Stimulated activated naive B cell treated with anti-CD40 and anti-IgM and Interleukin-4, amounts not matched to agents 10 μg/mL and 1 μg/mL and 100 μg/mL, for 72 hours (primary cell): ENCODE results near the gene SAFB.
A peak's percentile ranks its signal among the peaks of the same experiment; 100 is the strongest.
"Not testable (repeated sequence)": the region's sequence is repeated elsewhere in the genome, so short reads cannot be mapped to it uniquely, and the experiment has no call there.

ENCODE experiments used
- ATAC-seq, 2 donors: fragments of 150-1000 bp; cut with Tn5 transposase; replicated peaks; 2 replicates each; pipeline ENCODE4 v1.10.0; 2021; ENCODE audit warnings: moderate library complexity in 1 of 2
- DNase-seq: peaks from one replicate; pipeline ENCODE4 v3.0.0; 2021
- H3K27ac Mint-ChIP-seq: one replicate; pipeline ENCODE4 v1.8.0; 2022; ENCODE audit warnings: mild to moderate bottlenecking, mixed read lengths
- H3K27me3 Mint-ChIP-seq, 2 donors: one replicate each; pipeline ENCODE4 v1.8.0; 2022; ENCODE audit warnings: mixed read lengths in 2 of 2
- H3K36me3 Mint-ChIP-seq, 2 donors: one replicate each; pipeline ENCODE4 v1.8.0; 2022; ENCODE audit warnings: mixed read lengths in 2 of 2, mild to moderate bottlenecking in 1 of 2
- H3K4me1 Mint-ChIP-seq, 2 donors: one replicate each; pipeline ENCODE4 v1.8.0; 2022; ENCODE audit warnings: mixed read lengths in 2 of 2, mild to moderate bottlenecking in 1 of 2
- H3K4me3 Mint-ChIP-seq, 2 donors: one replicate each; pipeline ENCODE4 v1.8.0; 2022; ENCODE audit warnings: mild to moderate bottlenecking in 2 of 2, mixed read lengths in 2 of 2, moderate library complexity in 1 of 2
- H3K9me3 Mint-ChIP-seq, 2 donors: one replicate each; pipeline ENCODE4 v1.8.0; 2022; ENCODE audit warnings: mixed read lengths in 2 of 2, mild to moderate bottlenecking in 1 of 2

Gene SAFB

GRCh38 chr19:5684694-5685430 lies 62.0 kb downstream of the SAFB start:
- DNase-seq (no peak), ATAC-seq (no peak)
- peaks cover 26 to 30% of the 10 kb centered on the region in 2 donors for H3K4me1 Mint-ChIP-seq
- no peak overlapping the region for H3K27ac Mint-ChIP-seq
- peaks cover 4 to 8% of the 10 kb centered on the region in 2 donors for H3K9me3 Mint-ChIP-seq
- no peak overlapping the region for H3K4me3 Mint-ChIP-seq
- peaks cover 0 to 4% of the 10 kb centered on the region in 2 donors for H3K36me3 Mint-ChIP-seq
- no peaks in the 10 kb centered on the region for H3K27me3 Mint-ChIP-seq

DNA sequence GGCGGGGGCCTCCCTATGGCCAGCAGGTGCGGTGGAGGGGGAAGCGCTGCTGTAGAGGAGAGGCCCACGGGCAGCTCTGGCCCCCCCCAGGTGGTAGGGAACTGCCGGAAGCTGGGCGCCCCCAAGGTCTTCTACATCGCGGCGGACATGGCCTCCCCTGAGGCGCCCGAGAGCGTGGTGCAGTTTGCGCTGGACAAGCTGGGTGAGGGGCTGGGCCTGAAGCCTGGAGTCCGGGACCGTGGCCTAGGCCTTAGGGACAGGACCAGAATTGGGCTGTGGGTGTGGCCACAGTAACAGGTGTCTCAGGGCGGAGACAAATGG lies 63.4 kb downstream of the SAFB start:
- no peak for ATAC-seq
- Mint-ChIP-seq H3K36me3 (peaks cover 13 to 17% of the 10 kb centered on the region in 2 donors), H3K9me3 (peaks cover 4 to 8% of the 10 kb centered on the region in 2 donors)

GRCh38 chr19:5686647-5687359 lies 63.9 kb downstream of the SAFB start:
- peak; percentile 97 for DNase-seq
- peaks cover 28 to 34% of the 10 kb centered on the region in 2 donors for H3K4me1 Mint-ChIP-seq
- ATAC-seq = peak; percentile 75 to 78
- peak overlapping the region; percentile 85 to 87 for H3K4me3 Mint-ChIP-seq
- peaks cover 17 to 18% of the 10 kb centered on the region in 2 donors for H3K36me3 Mint-ChIP-seq
- peak overlapping the region; percentile 92 for H3K27ac Mint-ChIP-seq
- H3K9me3 Mint-ChIP-seq = peaks cover 2 to 4% of the 10 kb centered on the region in 2 donors
- H3K27me3 Mint-ChIP-seq = no peaks in the 10 kb centered on the region

More for the DNA sequence above, 63.4 kb downstream of the SAFB start:
- H3K27me3 Mint-ChIP-seq = no peaks in the 10 kb centered on the region
- H3K27ac Mint-ChIP-seq = peak overlapping the region; percentile 92
- H3K4me3 Mint-ChIP-seq = peak overlapping the region; percentile 85 to 87
- peaks cover 33 to 38% of the 10 kb centered on the region in 2 donors for H3K4me1 Mint-ChIP-seq
- DNase-seq = no peak

GRCh38 chr19:5687360-5688198 lies 64.7 kb downstream of the SAFB start:
- peaks cover 28 to 34% of the 10 kb centered on the region in 2 donors for H3K4me1 Mint-ChIP-seq
- H3K4me3 Mint-ChIP-seq = peak overlapping the region; percentile 67 to 87
- ATAC-seq (no peak), DNase-seq (no peak)
- H3K27ac Mint-ChIP-seq = peak overlapping the region; percentile 92
- H3K27me3 Mint-ChIP-seq = no peaks in the 10 kb centered on the region
- peaks cover 23 to 26% of the 10 kb centered on the region in 2 donors for H3K36me3 Mint-ChIP-seq
- peaks cover 2 to 4% of the 10 kb centered on the region in 2 donors for H3K9me3 Mint-ChIP-seq

DNA sequence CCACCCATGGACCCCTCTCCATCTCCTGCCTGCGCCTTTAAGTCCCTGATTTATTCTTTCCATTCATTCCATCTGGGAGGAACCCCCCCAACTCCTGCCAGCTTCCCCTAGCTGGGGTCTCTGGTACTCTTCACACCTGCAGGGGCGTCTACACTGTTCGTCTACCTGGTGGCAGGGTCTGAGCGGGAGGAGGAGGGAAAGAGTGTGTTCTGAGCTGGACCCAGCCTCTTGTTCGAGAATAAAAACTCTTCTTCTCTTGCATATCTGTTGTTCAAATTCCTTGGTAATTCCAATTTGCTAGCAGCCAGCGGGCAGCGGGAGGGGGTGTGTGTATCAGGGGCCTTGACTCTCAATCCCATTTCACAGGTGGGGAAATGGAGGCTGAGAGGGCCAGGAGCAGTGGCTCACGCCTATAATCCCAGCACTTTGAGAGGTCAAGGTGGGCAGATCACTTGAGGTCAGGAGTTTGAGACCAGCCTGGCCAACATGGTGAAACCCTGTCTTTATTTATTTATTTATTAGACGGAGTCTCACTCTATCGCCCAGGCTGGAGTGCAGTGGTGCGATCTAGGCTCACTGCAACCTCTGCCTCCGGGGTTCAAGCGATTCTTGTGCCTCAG lies 65.5 kb downstream of the SAFB start:
- peak overlapping the region; percentile 67 to 69 for H3K4me3 Mint-ChIP-seq
- H3K27ac Mint-ChIP-seq = peak overlapping the region; percentile 47
- H3K9me3 Mint-ChIP-seq, H3K27me3 Mint-ChIP-seq, DNase-seq, ATAC-seq: not testable (repeated sequence)
- H3K36me3 Mint-ChIP-seq = peaks cover 31 to 34% of the 10 kb centered on the region in 2 donors
- H3K4me1 Mint-ChIP-seq = peaks cover 36 to 42% of the 10 kb centered on the region in 2 donors

- Mint-ChIP-seq H3K36me3 (peaks cover 37 to 54% of the 10 kb centered on the region in 2 donors), H3K9me3 (peaks cover 2 to 4% of the 10 kb centered on the region in 2 donors), H3K27me3 (no peaks in the 10 kb centered on the region), H3K27ac (peak within 1 kb of the TSS; percentile 99), H3K4me1 (peaks cover 39 to 62% of the 10 kb centered on the region in 2 donors), H3K4me3 (peak within 1 kb of the TSS; percentile 92 to 97)
- DNase-seq = peak; percentile 99
- ATAC-seq = peak; percentile 50 to 54
Observed at GRCh38 chr19:5690125-5690954, 67.5 kb downstream of the SAFB start, which contains the start of gene RPL36. Gene RPL36, plus strand, starts transcription at chr19:5690295. Its CDS starts 213 bp downstream, at chr19:5690508.

DNA sequence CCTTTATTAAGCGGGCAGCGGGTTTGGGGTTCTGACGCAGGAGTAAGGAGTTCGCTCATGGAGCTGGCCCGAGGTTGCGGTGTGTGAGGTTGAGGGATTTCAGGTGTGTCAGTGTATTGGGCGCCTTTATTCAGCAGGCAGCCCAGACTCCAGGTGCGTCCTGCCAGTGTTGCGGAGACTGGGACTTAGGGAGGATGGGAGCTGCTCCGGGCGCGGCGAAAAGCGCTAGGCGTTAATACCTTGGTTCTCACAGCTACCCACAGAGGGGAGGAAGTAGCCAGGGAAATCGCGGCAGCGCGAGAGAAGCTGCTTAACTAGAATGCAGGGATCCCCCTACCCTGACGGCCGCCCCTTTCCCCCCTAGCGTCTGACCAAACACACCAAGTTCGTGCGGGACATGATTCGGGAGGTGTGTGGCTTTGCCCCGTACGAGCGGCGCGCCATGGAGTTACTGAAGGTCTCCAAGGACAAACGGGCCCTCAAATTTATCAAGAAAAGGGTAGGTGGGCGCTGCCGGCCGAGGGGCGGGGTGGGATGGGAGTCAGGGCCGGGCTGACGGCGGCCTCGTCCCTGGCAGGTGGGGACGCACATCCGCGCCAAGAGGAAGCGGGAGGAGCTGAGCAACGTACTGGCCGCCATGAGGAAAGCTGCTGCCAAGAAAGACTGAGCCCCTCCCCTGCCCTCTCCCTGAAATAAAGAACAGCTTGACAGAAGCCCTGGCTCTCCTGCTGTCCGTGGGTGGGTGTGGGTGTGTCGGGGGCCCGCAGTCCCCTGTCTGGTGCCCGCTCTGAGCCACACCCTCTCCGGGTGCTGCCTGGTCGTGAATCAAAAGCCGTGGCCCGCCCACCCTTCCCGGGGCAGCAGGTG lies 68.3 kb downstream of the SAFB start:
- ATAC-seq (no peak), DNase-seq (no peak)
- Mint-ChIP-seq H3K4me1 (peaks cover 42 to 64% of the 10 kb centered on the region in 2 donors), H3K9me3 (peaks cover 2 to 4% of the 10 kb centered on the region in 2 donors), H3K27me3 (no peaks in the 10 kb centered on the region), H3K27ac (peak overlapping the region; percentile 99), H3K4me3 (peak overlapping the region; percentile 92 to 97), H3K36me3 (peaks cover 40 to 60% of the 10 kb centered on the region in 2 donors)

DNA sequence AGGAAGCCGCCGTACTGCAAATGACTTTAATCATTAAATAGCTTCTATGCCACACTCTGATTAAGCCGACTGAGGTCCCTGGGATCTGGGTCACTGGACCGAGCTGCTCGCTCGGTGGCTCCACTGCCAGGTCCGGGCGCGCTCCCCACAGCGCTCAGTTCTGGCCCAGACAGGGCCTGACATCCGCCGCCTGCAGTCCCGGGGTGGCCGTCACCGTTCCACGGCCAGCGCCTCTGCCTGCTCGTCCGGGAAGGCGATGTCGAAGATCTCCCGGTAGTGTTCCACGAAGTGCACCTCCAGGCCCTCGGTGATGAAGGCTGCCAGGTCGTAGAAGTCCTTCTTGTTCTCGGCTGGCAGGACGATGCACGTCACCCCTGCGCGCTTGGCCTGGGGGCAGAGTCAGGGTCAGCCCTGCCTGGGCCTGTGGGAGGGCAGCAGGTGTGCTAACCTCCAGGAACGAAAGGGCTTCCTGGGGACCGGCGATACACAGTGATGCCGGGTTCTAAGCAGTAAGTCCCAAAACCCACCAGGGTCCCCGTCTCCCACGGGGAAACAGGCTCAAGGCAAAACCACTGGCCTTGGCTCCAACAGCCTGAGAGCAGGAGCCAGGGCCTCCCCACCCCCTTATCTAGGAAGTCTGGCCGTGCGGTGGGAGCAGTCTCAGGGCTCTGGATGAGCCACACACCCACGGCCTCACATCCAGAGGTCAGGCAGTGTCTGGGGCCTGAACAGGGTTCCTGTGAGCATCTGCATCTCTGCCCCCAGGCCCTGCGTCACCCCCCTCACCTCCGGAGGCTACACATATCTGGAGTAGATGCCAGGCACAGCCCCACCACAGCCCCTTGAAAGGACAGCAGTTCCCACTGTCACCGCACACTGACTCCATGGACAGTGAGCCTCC lies 69.2 kb downstream of the SAFB start:
- DNase-seq (no peak), ATAC-seq (no peak)
- Mint-ChIP-seq H3K9me3 (peaks cover 2 to 4% of the 10 kb centered on the region in 2 donors), H3K27me3 (no peaks in the 10 kb centered on the region), H3K27ac (peak overlapping the region; percentile 99), H3K4me1 (peaks cover 39 to 68% of the 10 kb centered on the region in 2 donors), H3K36me3 (peaks cover 44 to 62% of the 10 kb centered on the region in 2 donors), H3K4me3 (peak overlapping the region; percentile 92 to 97)

DNA sequence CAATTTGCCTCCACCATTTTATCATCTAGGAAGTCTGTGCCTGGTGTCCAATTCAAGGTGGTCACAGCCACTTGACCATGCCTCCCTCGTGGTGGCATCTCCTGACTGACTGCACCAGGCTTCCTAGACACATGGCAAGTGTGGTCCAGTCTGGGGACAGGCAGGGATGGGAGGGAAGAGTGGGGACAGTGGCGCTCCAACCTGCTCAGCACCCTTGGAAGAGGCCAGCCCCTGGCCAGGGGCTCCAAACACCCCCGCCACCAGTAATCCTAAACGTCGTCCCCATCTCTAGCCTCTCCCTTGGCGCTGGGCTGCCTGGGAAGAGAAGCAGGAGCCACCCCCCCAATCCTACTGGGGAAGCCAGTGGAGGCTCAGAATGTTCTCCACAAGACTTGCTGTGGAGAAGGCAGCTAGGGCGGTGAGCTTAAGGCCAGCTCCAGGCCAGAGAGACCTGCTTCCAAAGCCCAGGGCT lies 69.9 kb downstream of the SAFB start:
- Mint-ChIP-seq H3K4me1 (peaks cover 39 to 74% of the 10 kb centered on the region in 2 donors), H3K27ac (peak overlapping the region; percentile 99), H3K27me3 (no peaks in the 10 kb centered on the region), H3K4me3 (peak overlapping the region; percentile 92 to 97), H3K9me3 (peaks cover 2 to 4% of the 10 kb centered on the region in 2 donors), H3K36me3 (peaks cover 49 to 65% of the 10 kb centered on the region in 2 donors)
- DNase-seq (no peak), ATAC-seq (no peak)

DNA sequence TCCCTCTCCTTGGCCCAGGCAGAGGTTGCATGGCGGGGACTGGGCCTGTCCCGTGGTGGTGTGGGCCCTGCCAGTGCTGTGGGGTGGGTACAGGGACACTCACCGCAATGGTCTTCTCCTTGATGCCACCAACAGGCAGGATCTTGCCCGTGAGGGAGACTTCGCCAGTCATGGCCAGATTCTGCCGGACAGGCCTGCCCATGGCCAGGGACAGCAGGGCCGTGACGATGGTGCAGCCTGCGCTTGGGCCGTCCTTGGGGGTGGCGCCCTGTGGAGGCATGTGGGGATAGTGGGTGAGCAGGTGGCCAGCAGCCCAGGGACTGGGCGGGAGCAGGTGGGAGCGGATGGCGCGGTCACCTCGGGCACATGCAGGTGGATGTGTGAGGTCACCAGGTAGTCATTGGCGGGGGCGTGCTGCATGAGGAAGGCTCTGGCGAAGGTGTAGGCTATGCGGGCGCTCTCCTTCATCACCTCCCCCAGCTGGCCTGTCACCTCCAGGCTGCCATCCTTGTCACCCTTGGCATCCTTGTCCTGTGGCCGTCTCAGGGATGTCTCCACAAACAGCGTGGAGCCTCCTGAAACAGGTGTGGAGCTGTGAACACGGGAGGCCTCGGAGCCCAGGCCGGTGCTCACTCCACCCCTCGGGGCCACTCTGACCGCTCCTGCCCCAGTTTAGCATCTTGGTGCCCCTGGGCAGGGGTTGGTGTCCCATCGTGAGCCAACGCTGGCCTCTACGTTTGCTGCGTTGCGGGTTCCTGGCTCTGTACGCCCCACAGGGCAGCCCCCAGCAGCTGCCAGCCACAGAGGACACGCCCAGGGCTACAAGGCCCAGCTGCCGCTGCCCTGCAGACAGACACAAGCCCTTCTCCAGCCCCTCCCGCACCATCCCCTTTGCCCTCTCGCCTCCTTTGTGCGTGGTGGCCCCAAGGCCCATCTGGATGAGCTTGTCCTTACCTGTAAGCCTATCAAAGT lies 70.6 kb downstream of the SAFB start:
- Mint-ChIP-seq H3K36me3 (peaks cover 46 to 65% of the 10 kb centered on the region in 2 donors), H3K4me1 (peaks cover 35 to 69% of the 10 kb centered on the region in 2 donors), H3K9me3 (no peaks in the 10 kb centered on the region), H3K27ac (peak overlapping the region; percentile 99), H3K4me3 (peak overlapping the region; percentile 52 to 97), H3K27me3 (no peaks in the 10 kb centered on the region)
- DNase-seq (no peak), ATAC-seq (no peak)
